Epithelial cell of esophagus (primary cell): ENCODE measurements around the gene SHC3.

Source experiments
- DNase-seq: peaks from one replicate; pipeline ENCODE4 v3.0.0; 2010; ENCODE audit warnings: low read depth
- H3K4me3 ChIP-seq: 2 replicates; pipeline ENCODE4 v1.5.1; 2011; ENCODE audit warnings: mild to moderate bottlenecking, low read length, control low read depth
- CTCF ChIP-seq: IDR thresholded peaks from 2 replicates; pipeline ENCODE4 v1.5.1; 2011; ENCODE audit warnings: low read depth, mild to moderate bottlenecking, low read length, control low read depth, inconsistent platforms; ENCODE audit not compliant: insufficient read depth; ENCODE audit errors: missing control alignments

SHC3 gene

GRCh38 chr9:89177944-89178829 is at the start of gene SHC3:
TSS of gene SHC3 (minus strand) at chr9:89178818. CDS start at chr9:89178460, 358 bp downstream.
- peak within 1 kb of the TSS; percentile 40 for H3K4me3 ChIP-seq
- no peak for TF ChIP-seq CTCF
- no peak for DNase-seq

GRCh38 chr9:89225991-89226471 is 47.4 kb upstream of the SHC3 start:
- no peak for DNase-seq
- no peak overlapping the region for H3K4me3 ChIP-seq
- no peak for TF ChIP-seq CTCF

GRCh38 chr9:89225587-89225986 is 47.0 kb upstream of the SHC3 start:
- no peak for TF ChIP-seq CTCF
- no peak overlapping the region for H3K4me3 ChIP-seq
- no peak for DNase-seq

GRCh38 chr9:89225036-89225435 is 46.4 kb upstream of the SHC3 start:
- H3K4me3 ChIP-seq = no peak overlapping the region
- DNase-seq = no peak
- no peak for TF ChIP-seq CTCF

- no peak for TF ChIP-seq CTCF
- no peak for DNase-seq
- no peak overlapping the region for H3K4me3 ChIP-seq
Measured at GRCh38 chr9:89224633-89225032, 46.0 kb upstream of the SHC3 start.

GRCh38 chr9:89223396-89223977 is 44.9 kb upstream of the SHC3 start:
- TF ChIP-seq CTCF = no peak
- no peak for DNase-seq

GRCh38 chr9:89219637-89220036 is 41.0 kb upstream of the SHC3 start:
- no peak for DNase-seq
- no peak for TF ChIP-seq CTCF
- H3K4me3 ChIP-seq = no peak overlapping the region

More at GRCh38 chr9:89223396-89223977, 44.9 kb upstream of the SHC3 start:
- H3K4me3 ChIP-seq = no peak overlapping the region
